Measurements from ENCODE around the gene RFX2. TPM values are rescaled to one million over a fixed set of nuclear protein-coding genes. Genes with fewer than 3 reads are reported as not detected.
"Not testable (repeated sequence)": the region's sequence is repeated elsewhere in the genome, so short reads cannot be mapped to it uniquely, and the experiment has no call there.

RFX2 gene
- polyA plus RNA-seq, 6 donors from 2014 or later, result 0.89 to 5.9 (median 1.2) TPM

DNA sequence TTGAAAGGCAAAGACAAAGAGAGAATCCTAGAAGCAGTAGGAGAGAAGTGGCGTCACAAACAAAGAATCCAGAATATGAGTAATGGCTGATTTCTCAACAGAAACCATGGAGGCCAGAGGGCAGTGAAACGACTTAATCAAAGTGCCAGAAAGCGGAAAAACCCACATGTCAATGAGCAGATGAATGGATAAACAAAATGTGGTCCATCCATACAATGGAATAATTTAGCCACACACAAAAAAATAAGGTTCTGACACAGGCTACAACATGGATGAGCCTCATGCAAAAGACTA lies 80.1 kb downstream of the RFX2 start:
- DNase-seq (no peak), ATAC-seq (ENCODE audit: low read depth in 2 of 2) (no peak)
- H3K27me3 Mint-ChIP-seq, result no peaks in the 10 kb centered on the region
- H3K36me3 Mint-ChIP-seq, result no peaks in the 10 kb centered on the region
- H3K4me3 Mint-ChIP-seq, result no peak overlapping the region
- H3K27ac Mint-ChIP-seq, result no peak overlapping the region
- no peaks in the 10 kb centered on the region for H3K4me1 Mint-ChIP-seq
- no peaks in the 10 kb centered on the region for H3K9me3 Mint-ChIP-seq

DNA sequence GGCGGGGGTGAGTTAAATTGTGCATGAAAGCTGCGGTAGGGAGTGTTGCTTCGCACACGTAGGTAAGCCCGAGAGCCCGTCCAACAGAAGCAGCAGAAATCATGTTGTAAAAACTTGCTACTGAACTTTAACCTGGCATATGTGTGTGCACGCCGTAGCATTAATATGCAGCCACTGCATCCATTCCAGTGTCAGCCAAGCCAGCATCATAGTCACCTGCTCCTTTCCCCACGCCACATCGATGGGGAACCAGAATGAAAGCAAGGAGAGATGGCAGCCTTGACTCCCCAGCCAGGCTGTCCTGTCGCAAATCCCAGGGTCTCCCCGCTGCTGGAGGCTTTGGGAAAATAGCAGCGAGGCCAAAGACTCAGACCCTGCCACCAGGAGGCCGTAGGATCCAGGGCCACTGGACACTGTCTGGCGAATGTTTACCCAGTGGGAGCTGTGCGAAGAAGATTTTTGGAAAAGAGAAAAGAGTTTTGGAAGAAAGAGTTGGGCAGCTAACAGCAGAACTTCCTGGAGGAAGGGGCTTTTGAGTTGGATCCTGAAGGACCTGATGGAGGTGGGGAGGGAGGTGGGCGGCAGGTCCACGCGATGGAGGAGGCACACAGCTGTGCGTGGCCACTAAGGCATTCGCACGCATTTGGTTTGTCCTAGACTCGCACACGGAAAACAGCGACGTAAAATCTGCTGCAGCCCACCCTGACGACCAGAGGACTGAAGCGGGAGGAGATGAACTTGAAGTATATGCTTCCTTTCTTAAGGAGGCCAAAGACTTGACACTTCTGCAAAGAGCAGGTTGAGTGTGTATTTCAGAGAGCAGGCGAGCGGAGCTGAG lies 83.7 kb downstream of the RFX2 start:
- Mint-ChIP-seq H3K4me3 (no peak overlapping the region), H3K9me3 (no peaks in the 10 kb centered on the region)

DNA sequence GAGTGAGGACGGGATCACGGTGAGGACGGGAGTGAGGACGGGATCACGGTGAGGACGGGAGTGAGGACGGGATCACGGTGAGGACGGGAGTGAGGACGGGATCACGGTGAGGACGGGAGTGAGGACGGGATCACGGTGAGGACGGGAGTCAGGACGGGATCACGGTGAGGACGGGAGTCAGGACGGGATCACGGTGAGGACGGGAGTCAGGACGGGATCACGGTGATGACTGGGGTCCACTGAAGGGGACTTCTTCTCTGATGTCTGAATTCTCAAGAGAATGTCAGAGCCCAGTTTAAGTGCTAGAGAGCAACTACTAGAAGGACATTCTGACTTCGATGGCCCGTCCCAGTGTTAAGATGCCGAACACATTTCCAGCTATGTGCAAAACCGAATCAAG lies 85.5 kb downstream of the RFX2 start:
- H3K27me3 Mint-ChIP-seq, result peaks cover 5 to 16% (median 12%) of the 10 kb centered on the region in 3 donors
- not testable (repeated sequence) for H3K4me3 Mint-ChIP-seq; H3K36me3 Mint-ChIP-seq; H3K9me3 Mint-ChIP-seq; H3K4me1 Mint-ChIP-seq; ATAC-seq (ENCODE audit: low read depth in 2 of 2); DNase-seq; H3K27ac Mint-ChIP-seq

More for the DNA sequence above, 83.7 kb downstream of the RFX2 start:
- ATAC-seq (ENCODE audit: low read depth in 2 of 2), result no peak
- no peak for DNase-seq
- Mint-ChIP-seq H3K27ac (peak overlapping the region in 1 of 6 donors; percentile 16), H3K27me3 (peaks cover 0 to 10% (median 6%) of the 10 kb centered on the region in 3 donors), H3K36me3 (no peaks in the 10 kb centered on the region), H3K4me1 (peaks cover 0 to 2% (median 0%) of the 10 kb centered on the region in 3 donors)

DNA sequence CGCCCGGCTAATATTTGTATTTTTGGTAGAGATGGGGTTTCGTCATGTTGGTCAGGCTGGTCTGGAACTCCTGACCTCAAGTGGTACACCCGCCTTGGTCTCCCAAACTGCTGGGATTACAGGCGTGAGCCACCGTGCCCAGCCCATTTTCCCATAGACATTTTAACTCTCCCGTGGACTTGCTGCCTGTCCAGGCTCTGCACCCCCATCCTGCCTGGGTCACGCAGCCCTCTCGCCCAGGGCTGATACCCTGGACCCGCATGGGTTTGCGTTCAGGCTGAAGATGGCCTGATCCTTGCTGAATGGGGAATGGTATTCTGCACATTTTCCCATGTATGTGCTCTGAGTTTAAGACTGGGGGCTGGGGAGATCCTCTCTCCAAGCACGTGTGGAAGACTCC lies 86.4 kb downstream of the RFX2 start:
- Mint-ChIP-seq H3K27me3 (peaks cover 6 to 16% (median 12%) of the 10 kb centered on the region in 3 donors), H3K27ac (no peak overlapping the region), H3K4me1 (peaks cover 0 to 2% (median 0%) of the 10 kb centered on the region in 3 donors), H3K4me3 (no peak overlapping the region), H3K9me3 (no peaks in the 10 kb centered on the region), H3K36me3 (no peaks in the 10 kb centered on the region)
- ATAC-seq (ENCODE audit: low read depth in 2 of 2) (no peak), DNase-seq (no peak)

DNA sequence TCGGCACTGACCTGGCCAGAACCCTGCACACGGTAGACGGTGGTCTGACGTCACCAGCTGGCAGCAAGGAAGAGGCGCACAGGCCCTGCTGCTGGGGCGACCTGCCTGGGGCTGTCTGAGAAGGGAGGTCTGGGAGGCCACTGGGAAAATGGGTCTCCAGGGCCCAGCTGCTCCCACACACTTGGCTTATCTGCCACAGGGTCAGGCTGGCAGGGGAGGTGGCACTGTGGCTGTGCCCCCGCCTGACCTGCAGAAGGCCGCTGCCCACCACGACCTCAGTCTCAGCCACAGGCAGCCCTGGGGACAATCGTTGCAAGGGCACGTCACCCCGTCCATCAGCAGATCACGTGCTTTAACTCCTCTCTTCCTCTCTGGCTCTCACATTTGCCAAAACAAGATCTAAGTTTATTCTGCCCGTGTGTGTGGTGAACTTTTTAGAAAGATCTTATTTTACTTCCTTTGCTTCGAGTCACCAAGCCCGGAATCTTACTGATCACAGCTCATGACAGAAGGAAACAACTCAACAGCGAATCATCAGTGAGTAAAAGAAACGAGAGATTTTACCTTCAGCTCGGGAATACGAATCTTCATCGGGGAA lies 87.1 kb downstream of the RFX2 start:
- Mint-ChIP-seq H3K36me3 (no peaks in the 10 kb centered on the region), H3K4me3 (no peak overlapping the region), H3K27me3 (peaks cover 6 to 16% (median 12%) of the 10 kb centered on the region in 3 donors), H3K27ac (peak overlapping the region in 1 of 6 donors; percentile 42), H3K9me3 (no peaks in the 10 kb centered on the region), H3K4me1 (peaks cover 0 to 2% (median 0%) of the 10 kb centered on the region in 3 donors)
- ATAC-seq (ENCODE audit: low read depth in 2 of 2), result no peak
- no peak for DNase-seq

DNA sequence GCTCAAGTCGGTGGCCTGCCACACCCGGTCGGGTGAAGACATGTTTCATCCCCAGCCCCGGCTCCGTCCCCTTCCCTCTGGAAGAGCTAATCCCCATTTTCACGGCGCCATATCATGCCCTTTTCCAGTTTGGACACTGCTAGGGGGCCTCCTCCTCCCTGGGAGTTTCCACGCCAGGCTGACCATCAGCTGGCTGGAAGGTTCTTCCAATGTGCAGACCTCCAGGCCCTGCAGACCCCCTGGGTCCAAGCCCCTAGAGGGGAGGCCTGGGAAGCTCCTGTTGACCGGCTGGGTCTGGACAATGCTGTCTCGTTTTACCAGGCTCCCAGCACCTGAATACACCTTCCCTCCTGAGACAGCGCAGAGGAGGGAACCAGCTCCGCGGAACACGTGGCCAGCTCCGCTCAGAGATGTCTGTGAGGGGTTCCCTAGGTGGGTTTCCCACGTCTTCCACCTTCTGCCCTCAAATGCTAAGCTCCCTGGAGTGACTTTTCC lies 87.7 kb downstream of the RFX2 start:
- peaks cover 6 to 16% (median 12%) of the 10 kb centered on the region in 3 donors for H3K27me3 Mint-ChIP-seq
- no peak overlapping the region for H3K4me3 Mint-ChIP-seq
- DNase-seq (no peak), ATAC-seq (ENCODE audit: low read depth in 2 of 2) (no peak)
- H3K36me3 Mint-ChIP-seq, result no peaks in the 10 kb centered on the region
- H3K9me3 Mint-ChIP-seq, result no peaks in the 10 kb centered on the region
- H3K4me1 Mint-ChIP-seq, result peaks cover 0 to 2% (median 0%) of the 10 kb centered on the region in 3 donors
- H3K27ac Mint-ChIP-seq, result no peak overlapping the region

DNA sequence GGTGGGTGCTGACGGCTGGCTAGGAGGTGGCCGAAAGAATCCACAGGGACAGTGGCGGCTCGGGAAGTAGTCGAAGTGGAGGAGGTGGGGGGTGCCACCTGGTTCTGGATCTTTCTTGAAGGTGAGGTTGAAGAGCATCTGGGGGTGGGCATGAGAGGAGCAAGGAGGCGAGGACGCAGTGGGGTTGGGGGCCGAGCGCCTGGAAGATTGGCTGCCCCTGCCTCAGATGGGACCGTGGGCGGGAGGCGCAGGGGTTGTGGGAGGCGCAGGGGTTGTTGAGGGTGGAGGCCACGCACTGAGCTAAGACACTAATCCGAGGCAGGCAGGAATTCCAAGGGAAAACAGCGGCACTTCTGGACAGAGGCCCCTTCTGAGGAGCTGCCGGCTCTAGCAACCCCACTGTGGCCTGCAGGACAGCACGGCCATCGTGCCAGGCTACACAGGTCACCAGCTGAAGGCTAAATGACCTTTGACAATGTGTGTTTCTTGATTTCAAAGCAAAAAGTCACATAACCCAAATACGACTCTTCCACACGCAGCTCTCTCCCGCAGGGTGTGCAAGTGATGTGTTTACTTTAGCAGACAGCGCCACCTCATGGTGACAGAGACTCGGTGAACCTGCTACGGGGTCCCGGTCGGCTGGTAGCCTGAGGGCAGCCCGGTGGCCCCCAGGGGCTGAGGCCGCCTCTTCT lies 88.3 kb downstream of the RFX2 start:
- Mint-ChIP-seq H3K36me3 (no peaks in the 10 kb centered on the region), H3K4me3 (no peak overlapping the region), H3K27ac (no peak overlapping the region), H3K9me3 (no peaks in the 10 kb centered on the region), H3K27me3 (peaks cover 6 to 16% (median 12%) of the 10 kb centered on the region in 3 donors), H3K4me1 (peaks cover 0 to 2% (median 0%) of the 10 kb centered on the region in 3 donors)
- ATAC-seq (ENCODE audit: low read depth in 2 of 2) (peak; percentile 88 to 89), DNase-seq (peak; percentile 43)

DNA sequence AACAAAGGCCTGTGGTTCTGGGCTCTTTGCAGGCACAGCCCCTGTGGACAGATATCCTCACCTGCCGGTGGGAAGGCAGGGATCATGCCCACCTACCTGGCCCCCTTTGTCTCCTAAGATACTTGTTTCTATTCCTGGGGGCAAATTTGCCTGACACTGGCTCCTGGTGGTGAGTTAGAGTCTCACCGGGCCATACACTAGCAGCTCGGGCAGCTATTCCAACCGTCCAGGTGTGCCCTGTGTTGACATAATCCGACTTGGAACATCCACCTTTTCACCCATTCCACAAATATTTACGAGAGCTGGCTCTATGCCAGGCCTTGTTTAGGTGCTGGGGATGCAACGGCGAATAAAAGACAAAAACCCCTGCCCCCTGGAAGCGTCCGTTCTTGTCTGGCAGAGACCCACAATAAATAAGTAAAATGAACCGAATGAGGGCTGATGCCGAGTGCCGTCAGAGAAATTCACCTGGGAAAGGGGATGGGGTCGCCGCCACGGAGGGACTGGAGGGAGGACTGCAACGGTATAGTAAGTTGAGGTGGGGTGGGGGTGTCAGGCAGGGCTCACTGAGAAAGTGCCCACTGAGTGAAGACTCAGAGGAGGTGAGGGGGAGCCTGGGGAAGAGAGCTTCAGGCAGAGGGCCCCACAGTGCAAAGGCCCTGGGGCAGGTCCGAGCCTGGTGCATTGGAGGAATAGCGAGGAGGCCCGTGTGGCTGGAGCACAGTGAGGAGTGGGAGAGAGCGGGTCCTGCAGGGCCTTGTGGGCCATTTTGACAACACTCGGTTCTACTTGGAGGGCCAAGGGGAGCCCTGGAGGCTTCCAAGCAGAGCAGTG lies 89.1 kb downstream of the RFX2 start:
- Mint-ChIP-seq H3K27ac (peak overlapping the region in 2 of 6 donors; percentile 47 to 76), H3K4me3 (no peak overlapping the region), H3K4me1 (peaks cover 0 to 2% (median 0%) of the 10 kb centered on the region in 3 donors), H3K27me3 (peaks cover 6 to 16% (median 12%) of the 10 kb centered on the region in 3 donors), H3K9me3 (no peaks in the 10 kb centered on the region), H3K36me3 (no peaks in the 10 kb centered on the region)
- DNase-seq (no peak), ATAC-seq (ENCODE audit: low read depth in 2 of 2) (no peak)

DNA sequence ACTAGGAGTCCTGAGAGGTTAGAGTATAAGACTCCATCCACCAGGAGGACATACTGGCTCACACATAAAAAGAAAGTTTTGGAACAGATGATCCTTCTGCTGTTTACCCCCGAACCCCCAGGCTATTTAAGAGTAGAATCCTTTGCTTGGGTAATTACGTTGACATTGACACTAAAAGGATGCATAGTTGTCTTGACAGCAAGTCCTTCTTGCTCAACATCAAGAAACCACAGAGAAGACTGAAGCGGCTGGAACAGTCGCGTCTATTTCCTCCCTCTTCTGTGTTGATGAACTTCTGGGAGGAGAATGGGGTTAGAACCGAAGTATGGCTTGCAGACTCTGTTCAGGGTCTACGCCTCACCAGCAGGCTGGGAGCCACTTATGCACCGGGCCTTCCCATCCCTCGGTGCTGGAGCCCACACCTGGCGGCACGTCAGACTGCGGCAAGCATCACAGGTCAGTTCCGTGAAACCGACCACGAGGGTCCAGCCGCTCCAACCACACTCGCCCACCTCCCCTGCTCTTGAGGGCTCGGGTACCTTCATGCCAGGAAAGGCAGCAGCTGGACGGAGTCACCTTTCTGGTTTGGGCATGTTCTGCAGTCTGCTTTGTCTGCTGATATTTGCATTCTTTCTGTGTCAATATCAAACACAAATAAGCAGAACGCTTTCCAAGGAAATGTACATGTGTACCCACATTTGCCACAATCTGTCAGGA lies 90.0 kb downstream of the RFX2 start:
- Mint-ChIP-seq H3K4me3 (no peak overlapping the region), H3K4me1 (peaks cover 0 to 2% (median 0%) of the 10 kb centered on the region in 3 donors), H3K9me3 (no peaks in the 10 kb centered on the region), H3K36me3 (no peaks in the 10 kb centered on the region), H3K27me3 (peaks cover 6 to 16% (median 12%) of the 10 kb centered on the region in 3 donors), H3K27ac (peak overlapping the region in 1 of 6 donors; percentile 47)
- ATAC-seq (ENCODE audit: low read depth in 2 of 2) (no peak), DNase-seq (no peak)

DNA sequence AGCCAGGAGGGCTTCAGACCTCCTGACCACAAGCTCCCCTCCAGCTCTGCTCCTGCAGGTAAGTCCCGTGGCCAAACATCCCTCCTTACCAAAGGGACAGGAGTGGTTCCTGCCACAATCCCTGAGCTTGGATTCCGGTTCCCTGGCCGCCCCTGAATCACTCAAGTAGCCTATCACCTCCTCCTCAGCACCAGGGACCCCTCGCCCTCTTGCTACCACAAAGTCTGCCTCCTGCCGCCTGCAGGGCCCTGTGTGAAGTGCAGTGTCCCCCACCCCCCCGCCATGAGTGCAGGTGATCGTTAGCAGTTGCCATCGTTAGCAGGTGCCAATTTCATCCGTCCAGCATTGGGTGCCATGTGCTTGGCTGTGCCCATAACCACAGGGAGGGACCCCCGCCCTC lies 91.5 kb downstream of the RFX2 start:
- ATAC-seq (ENCODE audit: low read depth in 2 of 2), result no peak
- peak overlapping the region in 1 of 8 donors; percentile 54 for H3K4me3 Mint-ChIP-seq
- H3K9me3 Mint-ChIP-seq, result no peaks in the 10 kb centered on the region
- peaks cover 0 to 2% (median 0%) of the 10 kb centered on the region in 3 donors for H3K4me1 Mint-ChIP-seq
- H3K27ac Mint-ChIP-seq, result no peak overlapping the region
- H3K27me3 Mint-ChIP-seq, result peaks cover 6 to 16% (median 12%) of the 10 kb centered on the region in 3 donors
- DNase-seq, result no peak
- H3K36me3 Mint-ChIP-seq, result no peaks in the 10 kb centered on the region

DNA sequence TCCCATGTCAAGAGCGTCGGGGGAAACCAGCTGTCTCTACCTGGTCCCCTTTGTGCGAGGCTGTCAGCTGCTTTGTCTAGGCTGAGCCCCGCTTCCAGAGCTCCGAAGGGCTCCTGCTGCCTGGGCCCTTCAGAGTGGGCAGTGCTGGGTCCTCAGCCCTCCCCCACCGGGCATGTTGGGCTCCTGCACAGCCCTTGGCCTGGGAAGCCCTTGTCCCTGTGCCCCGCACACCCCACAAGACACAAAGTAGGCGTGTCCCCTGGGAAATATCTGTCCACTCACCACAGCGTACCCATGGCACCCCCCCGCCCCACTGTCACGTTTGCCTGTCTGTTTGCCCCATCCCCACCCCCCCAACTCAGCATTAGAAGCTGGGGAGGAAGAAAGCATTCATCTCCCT lies 92.7 kb downstream of the RFX2 start:
- DNase-seq (no peak), ATAC-seq (ENCODE audit: low read depth in 2 of 2) (no peak)
- Mint-ChIP-seq H3K27ac (no peak overlapping the region), H3K4me3 (no peak overlapping the region), H3K9me3 (no peaks in the 10 kb centered on the region), H3K36me3 (no peaks in the 10 kb centered on the region), H3K27me3 (peaks cover 6 to 16% (median 12%) of the 10 kb centered on the region in 3 donors), H3K4me1 (peaks cover 0 to 2% (median 0%) of the 10 kb centered on the region in 3 donors)

DNA sequence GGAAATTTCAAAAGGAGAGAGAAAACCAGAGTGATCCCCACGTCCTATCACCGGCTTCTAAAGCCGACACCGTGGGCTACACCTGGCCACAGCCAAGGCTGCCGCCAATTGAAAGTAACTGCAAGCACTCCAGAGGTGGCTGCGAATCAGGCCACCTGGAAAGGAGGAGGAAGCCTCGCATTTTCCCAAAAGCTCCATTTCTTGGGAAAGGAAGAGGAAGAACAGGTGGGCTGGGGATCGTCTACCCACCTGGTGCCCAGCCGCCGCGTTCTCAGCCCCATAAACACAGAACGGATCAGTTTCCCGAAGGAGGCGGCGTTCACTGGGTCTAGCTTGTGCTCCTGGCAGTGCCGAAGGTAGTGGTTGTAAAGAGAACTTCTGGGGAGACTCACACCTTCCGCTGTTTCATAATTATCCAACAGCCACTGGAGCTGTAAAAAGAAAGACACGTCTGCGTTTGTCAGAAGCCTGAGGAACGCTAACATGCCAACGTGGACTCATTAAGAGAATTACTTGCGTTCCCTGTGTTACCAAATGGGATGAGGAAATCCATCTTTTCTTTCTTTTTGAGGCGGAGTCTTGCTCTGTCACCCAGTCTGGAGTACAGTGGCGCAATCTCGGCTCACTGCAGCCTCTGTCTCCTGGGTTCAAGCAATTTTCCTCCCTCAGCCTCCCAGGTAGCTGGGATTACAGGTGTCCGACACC lies 94.3 kb downstream of the RFX2 start:
- no peaks in the 10 kb centered on the region for H3K9me3 Mint-ChIP-seq
- DNase-seq (no peak), ATAC-seq (ENCODE audit: low read depth in 2 of 2) (no peak)
- H3K36me3 Mint-ChIP-seq, result no peaks in the 10 kb centered on the region
- peaks cover 0 to 6% (median under 1%) of the 10 kb centered on the region in 3 donors for H3K27me3 Mint-ChIP-seq
- H3K4me1 Mint-ChIP-seq, result no peaks in the 10 kb centered on the region
- H3K27ac Mint-ChIP-seq, result no peak overlapping the region
- no peak overlapping the region for H3K4me3 Mint-ChIP-seq

All from naive B cell (primary cell).